SK-N-SH (cell line): ENCODE measurements around the gene PALLD. TPM values are rescaled to one million over a fixed set of nuclear protein-coding genes. Genes with fewer than 3 reads are reported as not detected.

Experiments
- CTCF ChIA-PET: fragments of 300-600, 350-600 bp; formaldehyde crosslinking; extraction: SDS; loops from one replicate; lab custom pipeline; 2021; lab: Yijun Ruan, JAX
- POLR2A ChIA-PET: fragments of 350-600 bp; sonication (Branson Sonifier 250); formaldehyde crosslinking; extraction: SDS; loops from one replicate; lab custom pipeline; 2020; ENCODE audit warnings: antibody characterized with exemption, inconsistent platforms; lab: Yijun Ruan, JAX
- DNase-seq: peaks from one replicate; pipeline ENCODE4 v3.0.0; 2012
- H2AFZ ChIP-seq: fragments of 200-600 bp; sonication (generic); 2 replicates; pipeline ENCODE4 v1.8.1; 2016; ENCODE audit warnings: antibody characterized with exemption, mild to moderate bottlenecking, low read depth
- H3F3A ChIP-seq: fragments of 200-600 bp; sonication (generic); replicated peaks from 2 replicates; pipeline ENCODE3; 2016; ENCODE audit warnings: antibody characterized with exemption, mild to moderate bottlenecking; ENCODE audit not compliant: insufficient read depth
- H3K27ac ChIP-seq, 2 experiments: fragments of 200-500 bp in 1 of 2; fragments of 200-600 bp in 1 of 2; sonication (Bioruptor generic) in 1 of 2; sonication (generic), shearing (Covaris generic) in 1 of 2; 2 replicates each; pipeline versions ENCODE4 v1.5.1 to v1.6.1; 2014 to 2016; ENCODE audit warnings: low read depth in 2 of 2, inconsistent platforms in 1 of 2, low read length in 1 of 2, mild to moderate bottlenecking in 1 of 2, mixed read lengths in 1 of 2
- H3K27me3 ChIP-seq: fragments of 200-600 bp; sonication (generic), shearing (Covaris generic); 2 replicates; pipeline ENCODE4 v1.6.1; 2016; ENCODE audit warnings: mixed run types; ENCODE audit not compliant: insufficient read depth
- H3K36me3 ChIP-seq, 2 experiments: fragments of 200-500 bp in 1 of 2; fragments of 200-600 bp in 1 of 2; sonication (Bioruptor generic) in 1 of 2; sonication (generic) in 1 of 2; replicated peaks in 1 of 2; 2 replicates each; pipeline versions ENCODE3 to v1.5.1; 2014 to 2016; ENCODE audit warnings: low read length in 1 of 2, mild to moderate bottlenecking in 1 of 2; ENCODE audit not compliant: insufficient read depth in 2 of 2, control insufficient read depth in 1 of 2
- H3K4me1 ChIP-seq, 2 experiments: fragments of 200-500 bp in 1 of 2; fragments of 200-600 bp in 1 of 2; sonication (Bioruptor generic) in 1 of 2; sonication (generic), shearing (Covaris generic) in 1 of 2; 2 replicates each; pipeline versions ENCODE4 v1.5.1 to v1.6.1; 2014 to 2016; ENCODE audit warnings: low read depth in 1 of 2, low read length in 1 of 2, mixed run types in 1 of 2; ENCODE audit not compliant: insufficient read depth in 2 of 2, control insufficient read depth in 1 of 2
- H3K4me2 ChIP-seq: fragments of 200-600 bp; sonication (generic), shearing (Covaris generic); 2 replicates; pipeline ENCODE4 v1.6.1; 2017; ENCODE audit warnings: mixed run types
- H3K4me3 ChIP-seq, 2 experiments: fragments of 200-500 bp in 1 of 2; fragments of 200-600 bp in 1 of 2; sonication (Bioruptor generic) in 1 of 2; sonication (generic), shearing (Covaris generic) in 1 of 2; 2 replicates each; pipeline versions ENCODE4 v1.5.1 to v1.8.1; 2014 to 2016; ENCODE audit warnings: low read depth in 2 of 2, inconsistent platforms in 1 of 2, low read length in 1 of 2, mild to moderate bottlenecking in 1 of 2, mixed read lengths in 1 of 2, moderate library complexity in 1 of 2
- H3K79me2 ChIP-seq: fragments of 200-600 bp; sonication (generic); 2 replicates; pipeline ENCODE4 v1.8.1; 2017; ENCODE audit warnings: mild to moderate bottlenecking; ENCODE audit not compliant: insufficient read depth
- H3K9ac ChIP-seq: fragments of 200-600 bp; sonication (generic); 2 replicates; pipeline ENCODE4 v1.6.1; 2017; ENCODE audit warnings: mixed run types
- H3K9me2 ChIP-seq: fragments of 200-600 bp; sonication (generic); 2 replicates; pipeline ENCODE4 v1.6.1; 2017; ENCODE audit warnings: mixed run types
- H3K9me3 ChIP-seq: fragments of 200-600 bp; sonication (generic); 2 replicates; pipeline ENCODE4 v1.6.1; 2017; ENCODE audit warnings: mixed run types, mild to moderate bottlenecking, moderate library complexity
- H4K20me1 ChIP-seq: fragments of 200-600 bp; sonication (generic); 2 replicates; pipeline ENCODE4 v1.6.1; 2017; ENCODE audit warnings: mild to moderate bottlenecking, mixed run types; ENCODE audit not compliant: insufficient read depth
- EP300 ChIP-seq, 2 experiments: IDR thresholded peaks; 2 replicates each; pipeline versions ENCODE4 v1.4.0 to v1.6.1; 2012; ENCODE audit warnings: borderline replicate concordance in 1 of 2, low read depth in 1 of 2, low read length in 1 of 2
- EZH2phosphoT487 ChIP-seq: fragments of 200-600 bp; sonication (generic); IDR thresholded peaks from 2 replicates; pipeline ENCODE4 v1.6.1; 2017; ENCODE audit warnings: low read depth, mixed run types, mild to moderate bottlenecking, antibody characterized with exemption, moderate library complexity, borderline replicate concordance
- IRF3 ChIP-seq: fragments of 150-350 bp; IDR thresholded peaks from 2 replicates; pipeline ENCODE4 v1.6.1; 2016; ENCODE audit warnings: mild to moderate bottlenecking, low read depth, low read length
- NRF1 ChIP-seq: IDR thresholded peaks from 2 replicates; pipeline ENCODE4 v1.6.1; 2012; ENCODE audit warnings: low read depth, mild to moderate bottlenecking, low read length
- POLR2AphosphoS5 ChIP-seq: IDR thresholded peaks from 2 replicates; pipeline ENCODE4 v1.6.1; 2012; ENCODE audit warnings: low read depth, low read length
- RCOR1 ChIP-seq: fragments of 150-350 bp; IDR thresholded peaks from 2 replicates; pipeline ENCODE4 v1.6.1; 2017; ENCODE audit warnings: antibody characterized with exemption, low read length
- SIN3A ChIP-seq: IDR thresholded peaks from 2 replicates; pipeline ENCODE4 v1.6.1; 2012; ENCODE audit warnings: low read depth, mild to moderate bottlenecking, low read length, moderate library complexity, borderline replicate concordance
- SMC3 ChIP-seq: IDR thresholded peaks from 2 replicates; pipeline ENCODE4 v1.6.1; 2012; ENCODE audit warnings: low read depth, low read length, improper control_type of control experiment
- TCF12 ChIP-seq: IDR thresholded peaks from 2 replicates; pipeline ENCODE4 v1.4.0; 2012
- TEAD4 ChIP-seq: IDR thresholded peaks from 2 replicates; pipeline ENCODE4 v1.4.0; 2012; ENCODE audit warnings: mild to moderate bottlenecking, borderline replicate concordance; ENCODE audit not compliant: insufficient read depth
- YY1 ChIP-seq: IDR thresholded peaks from 2 replicates; pipeline ENCODE4 v1.4.0; 2012; ENCODE audit warnings: low read depth, mild to moderate bottlenecking
- WGBS: methylation state at CpG from one replicate; pipeline ENCODE4 v1.1.6; 2017; ENCODE audit warnings: low lambda C conversion rate; 5-methylcytosine and 5-hydroxymethylcytosine counted together
- polyA plus RNA-seq, 3 experiments: library from polyadenylated mRNA; depleted of rRNA; stranded (reverse); fragments of >200 nt; gene quantifications; 2 replicates each; pipeline ENCODE4 v1.2.3, GENCODE V29; 2012
- TF ChIP-seq, protein P1 (sequence below): IDR thresholded peaks from 2 replicates; pipeline ENCODE4; 2012
- TF ChIP-seq, protein P2 (sequence below): fragments of 200-600 bp; sonication (generic); IDR thresholded peaks from 2 replicates; pipeline ENCODE4 v1.6.1; 2017; ENCODE audit warnings: antibody characterized with exemption, mild to moderate bottlenecking, moderate library complexity
- TF ChIP-seq, protein P3 (sequence below): IDR thresholded peaks from 2 replicates; pipeline ENCODE4 v1.4.0; 2012; ENCODE audit warnings: low read depth

PALLD gene
- polyA plus RNA-seq, 1 of the 3 experiments (the other 2 are of a cell fraction): 33.0 TPM

GRCh38 chr4:168646001-168646768, 149.3 kb downstream of the PALLD start (continued):
- TF ChIP-seq EP300 (IDR thresholded peaks at IDR 0.05; ENCODE audit: borderline replicate concordance in 1 of 2, low read depth in 1 of 2, low read length in 1 of 2): peak; percentile 3 to 81; a peak in 3 of 4 replicates
- TF ChIP-seq, protein P1, sequence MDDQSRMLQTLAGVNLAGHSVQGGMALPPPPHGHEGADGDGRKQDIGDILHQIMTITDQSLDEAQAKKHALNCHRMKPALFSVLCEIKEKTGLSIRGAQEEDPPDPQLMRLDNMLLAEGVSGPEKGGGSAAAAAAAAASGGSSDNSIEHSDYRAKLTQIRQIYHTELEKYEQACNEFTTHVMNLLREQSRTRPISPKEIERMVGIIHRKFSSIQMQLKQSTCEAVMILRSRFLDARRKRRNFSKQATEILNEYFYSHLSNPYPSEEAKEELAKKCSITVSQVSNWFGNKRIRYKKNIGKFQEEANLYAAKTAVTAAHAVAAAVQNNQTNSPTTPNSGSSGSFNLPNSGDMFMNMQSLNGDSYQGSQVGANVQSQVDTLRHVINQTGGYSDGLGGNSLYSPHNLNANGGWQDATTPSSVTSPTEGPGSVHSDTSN: peak; percentile 31; the same call in 1 of the 2 replicates
- peak; percentile 24; the same call in 1 of the 2 replicates for TF ChIP-seq POLR2AphosphoS5
- TF ChIP-seq NRF1: no peak
- TF ChIP-seq RCOR1: peak; percentile 12
- TF ChIP-seq YY1: no peak
- no peak for TF ChIP-seq SIN3A
- TF ChIP-seq EZH2phosphoT487: no peak
- no peak for TF ChIP-seq IRF3
- TF ChIP-seq TCF12: peak; percentile 40
- TF ChIP-seq, all 33 proteins: peak for 10

DNA sequence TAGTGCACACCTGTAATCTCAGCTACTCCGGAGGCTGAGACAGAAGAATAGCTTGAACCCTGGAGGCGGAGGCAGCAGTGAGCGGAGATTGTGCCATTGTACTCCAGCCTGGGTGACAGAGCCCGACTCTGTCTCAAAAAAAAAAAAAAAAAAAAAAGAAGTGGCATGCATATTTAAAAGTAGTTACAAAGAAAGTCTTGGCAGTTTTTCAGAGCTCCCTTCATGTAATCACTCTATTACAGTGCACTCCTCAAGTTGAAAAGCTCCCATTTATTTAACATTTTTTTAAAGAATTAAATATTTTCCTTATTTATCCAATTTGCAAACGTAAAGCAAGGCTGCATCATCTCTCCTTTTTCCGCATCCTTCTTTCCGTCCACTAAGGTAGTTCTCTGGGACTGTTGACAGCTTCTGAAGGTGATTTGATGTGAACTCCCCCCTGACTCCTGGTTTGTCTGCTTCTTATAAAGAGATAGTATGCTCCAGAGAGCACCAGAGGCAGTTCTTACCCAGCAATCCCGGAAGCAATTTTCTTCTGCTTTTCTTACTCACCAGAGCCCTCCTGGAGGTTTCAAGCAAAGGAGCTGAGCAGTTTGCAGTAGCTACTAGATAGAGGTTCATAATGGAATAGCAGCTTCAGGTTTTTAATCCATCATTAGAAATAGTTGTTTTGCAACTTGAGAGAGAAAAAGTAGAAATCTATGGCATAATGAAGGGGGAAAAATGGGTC, 151.0 kb downstream of the PALLD start:
- Histone ChIP-seq H3K9ac (no peak overlapping the region; the same call in 1 of the 2 replicates), H3K9me2 (no peaks in the 10 kb centered on the region), H2AFZ (no peak overlapping the region), H3K27ac (peak overlapping the region in 1 of 2 experiments; percentile 58; a peak in 2 of 4 replicates), H3K79me2 (peaks cover 32% of the 10 kb centered on the region; the same call in 1 of the 2 replicates), H3K9me3 (no peaks in the 10 kb centered on the region), H3K4me1 (peaks cover 36 to 58% of the 10 kb centered on the region in 2 experiments), H3K4me2 (no peak overlapping the region), H3K27me3 (no peaks in the 10 kb centered on the region), H4K20me1 (no peaks in the 10 kb centered on the region), H3K4me3 (no peak overlapping the region), H3F3A (peaks cover 23% of the 10 kb centered on the region), H3K36me3 (no peaks in the 10 kb centered on the region)
- 92% methylated on average over 8 of the region's 8 CpGs for WGBS
- ChIA-PET CTCF (interaction anchor here (0.6 to 1.7 kb wide), 5 partner anchors 11 to 133 kb away, joined by 3 to 5 read pairs (median 3); no protein-coding TSS in a partner anchor), POLR2A (no interaction called here)
- TF ChIP-seq, protein P2, sequence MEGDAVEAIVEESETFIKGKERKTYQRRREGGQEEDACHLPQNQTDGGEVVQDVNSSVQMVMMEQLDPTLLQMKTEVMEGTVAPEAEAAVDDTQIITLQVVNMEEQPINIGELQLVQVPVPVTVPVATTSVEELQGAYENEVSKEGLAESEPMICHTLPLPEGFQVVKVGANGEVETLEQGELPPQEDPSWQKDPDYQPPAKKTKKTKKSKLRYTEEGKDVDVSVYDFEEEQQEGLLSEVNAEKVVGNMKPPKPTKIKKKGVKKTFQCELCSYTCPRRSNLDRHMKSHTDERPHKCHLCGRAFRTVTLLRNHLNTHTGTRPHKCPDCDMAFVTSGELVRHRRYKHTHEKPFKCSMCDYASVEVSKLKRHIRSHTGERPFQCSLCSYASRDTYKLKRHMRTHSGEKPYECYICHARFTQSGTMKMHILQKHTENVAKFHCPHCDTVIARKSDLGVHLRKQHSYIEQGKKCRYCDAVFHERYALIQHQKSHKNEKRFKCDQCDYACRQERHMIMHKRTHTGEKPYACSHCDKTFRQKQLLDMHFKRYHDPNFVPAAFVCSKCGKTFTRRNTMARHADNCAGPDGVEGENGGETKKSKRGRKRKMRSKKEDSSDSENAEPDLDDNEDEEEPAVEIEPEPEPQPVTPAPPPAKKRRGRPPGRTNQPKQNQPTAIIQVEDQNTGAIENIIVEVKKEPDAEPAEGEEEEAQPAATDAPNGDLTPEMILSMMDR: no peak
- TF ChIP-seq YY1 (no peak), TEAD4 (no peak), SMC3 (no peak), NRF1 (no peak)
- TF ChIP-seq, protein P3, sequence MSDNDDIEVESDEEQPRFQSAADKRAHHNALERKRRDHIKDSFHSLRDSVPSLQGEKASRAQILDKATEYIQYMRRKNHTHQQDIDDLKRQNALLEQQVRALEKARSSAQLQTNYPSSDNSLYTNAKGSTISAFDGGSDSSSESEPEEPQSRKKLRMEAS: no peak
- no peak for DNase-seq
